PC-9 (cell line): ENCODE results near the gene FANCF. TPM values are rescaled to one million over a fixed set of nuclear protein-coding genes. Genes with fewer than 3 reads are reported as not detected.
"Not testable (repeated sequence)": the region's sequence is repeated elsewhere in the genome, so short reads cannot be mapped to it uniquely, and the experiment has no call there.

Source experiments
- BruUV-seq: library from RNA; stranded (reverse); fragments of 400-500 nt; replicated peaks from 2 replicates; lab custom pipeline; 2021; lab: Mats Ljungman, UMichigan
- CTCF ChIA-PET: fragments of 300-600 bp; sonication (Branson Sonifier 250); formaldehyde crosslinking; loops from one replicate; lab custom pipeline; 2022; ENCODE audit warnings: antibody characterized with exemption; lab: Charles Lee
- POLR2A ChIA-PET: fragments of 300-600 bp; sonication (Branson Sonifier 250); formaldehyde crosslinking; loops from one replicate; lab custom pipeline; 2022; ENCODE audit warnings: antibody characterized with exemption; ENCODE audit not compliant: unreplicated experiment; lab: Charles Lee
- DNase-seq, 2 experiments: peaks; one replicate each; pipeline versions ENCODE4 v3.0.0 to v3.0.0-alpha.2; 2015 to 2022; ENCODE audit warnings: mixed read lengths in 1 of 2
- H2AFZ ChIP-seq: fragments of 200-600 bp; sonication (generic); 2 replicates; pipeline ENCODE4 v1.8.1; 2017; ENCODE audit warnings: antibody characterized with exemption
- H3F3A ChIP-seq: fragments of 200-600 bp; sonication (generic); 2 replicates; pipeline ENCODE4 v1.8.1; 2017; ENCODE audit warnings: antibody characterized with exemption, mild to moderate bottlenecking, low read depth; ENCODE audit not compliant: insufficient read depth
- H3K27ac ChIP-seq: fragments of 200-600 bp; sonication (generic); 2 replicates; pipeline ENCODE4 v1.6.1; 2016; ENCODE audit warnings: mixed run types
- H3K27me3 ChIP-seq: fragments of 200-600 bp; sonication (generic); 2 replicates; pipeline ENCODE4 v1.6.1; 2016; ENCODE audit warnings: low read depth, mixed run types; ENCODE audit not compliant: insufficient read depth
- H3K36me3 ChIP-seq: fragments of 200-600 bp; sonication (generic); 2 replicates; pipeline ENCODE4 v1.6.1; 2016; ENCODE audit warnings: low read depth, mixed run types
- H3K4me1 ChIP-seq: fragments of 200-600 bp; sonication (generic); replicated peaks from 2 replicates; pipeline ENCODE4 v1.6.1; 2016; ENCODE audit warnings: mixed run types; ENCODE audit not compliant: insufficient read depth
- H3K4me2 ChIP-seq: fragments of 200-600 bp; sonication (generic); 2 replicates; pipeline ENCODE4 v1.6.1; 2017; ENCODE audit warnings: mixed run types
- H3K4me3 ChIP-seq: fragments of 200-600 bp; sonication (generic); 2 replicates; pipeline ENCODE4 v1.6.1; 2016; ENCODE audit warnings: mixed run types
- H3K79me2 ChIP-seq: fragments of 200-600 bp; sonication (generic); 2 replicates; pipeline ENCODE4 v1.6.1; 2017; ENCODE audit warnings: low read depth, mixed run types
- H3K9me2 ChIP-seq: fragments of 200-600 bp; sonication (generic); 2 replicates; pipeline ENCODE4 v1.8.1; 2017; ENCODE audit warnings: mild to moderate bottlenecking; ENCODE audit not compliant: insufficient read depth
- H3K9me3 ChIP-seq: fragments of 200-600 bp; sonication (generic); 2 replicates; pipeline ENCODE4 v1.8.1; 2016; ENCODE audit warnings: low read depth; ENCODE audit not compliant: insufficient read depth
- H4K20me1 ChIP-seq: fragments of 200-600 bp; sonication (generic); 2 replicates; pipeline ENCODE4 v1.8.1; 2017; ENCODE audit not compliant: insufficient read depth
- EZH2 ChIP-seq: fragments of 200-600 bp; sonication (generic); IDR thresholded peaks from 2 replicates; pipeline ENCODE4 v1.8.0; 2017; ENCODE audit warnings: antibody characterized with exemption, low read depth
- intact Hi-C: fragments of 100-400 bp; cut with micrococcal nuclease; formaldehyde crosslinking; loops from one replicate; pipeline ENCODE4 v1.10.0; 2022; ENCODE audit not compliant: unreplicated experiment
- total RNA-seq: library from RNA; stranded (reverse); gene quantifications from 2 replicates; pipeline ENCODE4 v1.2.3, GENCODE V29; 2021
- TF ChIP-seq, protein P1 (sequence below): fragments of 200-600 bp; sonication (generic); conservative IDR thresholded peaks from 2 replicates; pipeline ENCODE4 v1.6.1; 2017; ENCODE audit warnings: mixed run types, antibody characterized with exemption, mild to moderate bottlenecking, moderate library complexity

Gene FANCF
- total RNA-seq, 1 experiment from 2014 or later = 8.0 TPM

DNA sequence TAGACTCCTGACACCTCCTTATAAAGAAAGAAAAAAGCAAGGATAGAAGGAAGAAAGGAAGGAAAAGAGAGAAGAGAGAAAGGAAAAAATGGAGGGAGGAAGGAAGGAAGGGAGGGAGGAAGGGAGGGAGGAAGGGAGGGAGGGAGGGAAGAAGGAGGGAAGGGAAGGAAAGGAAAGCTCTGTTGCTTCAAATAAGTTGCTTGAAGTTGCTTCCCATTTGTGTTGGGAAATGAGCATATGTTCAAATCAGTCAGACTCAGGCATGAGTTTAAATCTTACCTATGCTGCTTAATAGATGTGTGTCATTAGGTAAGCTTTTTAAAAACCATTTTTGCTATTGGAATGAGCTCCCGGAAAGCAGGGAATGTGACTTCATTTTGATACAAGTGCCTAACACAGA is 34.2 kb upstream of the FANCF start:
- DNase-seq = no peak
- ChIA-PET POLR2A (no interaction called here), CTCF (no interaction called here)
- BruUV-seq = no TSS peak
- no peaks in the 10 kb centered on the region for H4K20me1 ChIP-seq
- no peak overlapping the region for H3K4me2 ChIP-seq
- H3K36me3 ChIP-seq = no peaks in the 10 kb centered on the region
- TF ChIP-seq, protein P1, sequence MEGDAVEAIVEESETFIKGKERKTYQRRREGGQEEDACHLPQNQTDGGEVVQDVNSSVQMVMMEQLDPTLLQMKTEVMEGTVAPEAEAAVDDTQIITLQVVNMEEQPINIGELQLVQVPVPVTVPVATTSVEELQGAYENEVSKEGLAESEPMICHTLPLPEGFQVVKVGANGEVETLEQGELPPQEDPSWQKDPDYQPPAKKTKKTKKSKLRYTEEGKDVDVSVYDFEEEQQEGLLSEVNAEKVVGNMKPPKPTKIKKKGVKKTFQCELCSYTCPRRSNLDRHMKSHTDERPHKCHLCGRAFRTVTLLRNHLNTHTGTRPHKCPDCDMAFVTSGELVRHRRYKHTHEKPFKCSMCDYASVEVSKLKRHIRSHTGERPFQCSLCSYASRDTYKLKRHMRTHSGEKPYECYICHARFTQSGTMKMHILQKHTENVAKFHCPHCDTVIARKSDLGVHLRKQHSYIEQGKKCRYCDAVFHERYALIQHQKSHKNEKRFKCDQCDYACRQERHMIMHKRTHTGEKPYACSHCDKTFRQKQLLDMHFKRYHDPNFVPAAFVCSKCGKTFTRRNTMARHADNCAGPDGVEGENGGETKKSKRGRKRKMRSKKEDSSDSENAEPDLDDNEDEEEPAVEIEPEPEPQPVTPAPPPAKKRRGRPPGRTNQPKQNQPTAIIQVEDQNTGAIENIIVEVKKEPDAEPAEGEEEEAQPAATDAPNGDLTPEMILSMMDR = no peak
- no peak for TF ChIP-seq EZH2
- intact Hi-C loops = no loop called here
- H3K9me3 ChIP-seq = no peaks in the 10 kb centered on the region
- no peak overlapping the region for H2AFZ ChIP-seq
- no peaks in the 10 kb centered on the region for H3K27me3 ChIP-seq
- H3K9me2 ChIP-seq = no peaks in the 10 kb centered on the region
- H3K79me2 ChIP-seq = no peaks in the 10 kb centered on the region
- no peak overlapping the region for H3K4me3 ChIP-seq
- H3F3A ChIP-seq = no peaks in the 10 kb centered on the region
- H3K27ac ChIP-seq = no peak overlapping the region
- no peaks in the 10 kb centered on the region for H3K4me1 ChIP-seq

DNA sequence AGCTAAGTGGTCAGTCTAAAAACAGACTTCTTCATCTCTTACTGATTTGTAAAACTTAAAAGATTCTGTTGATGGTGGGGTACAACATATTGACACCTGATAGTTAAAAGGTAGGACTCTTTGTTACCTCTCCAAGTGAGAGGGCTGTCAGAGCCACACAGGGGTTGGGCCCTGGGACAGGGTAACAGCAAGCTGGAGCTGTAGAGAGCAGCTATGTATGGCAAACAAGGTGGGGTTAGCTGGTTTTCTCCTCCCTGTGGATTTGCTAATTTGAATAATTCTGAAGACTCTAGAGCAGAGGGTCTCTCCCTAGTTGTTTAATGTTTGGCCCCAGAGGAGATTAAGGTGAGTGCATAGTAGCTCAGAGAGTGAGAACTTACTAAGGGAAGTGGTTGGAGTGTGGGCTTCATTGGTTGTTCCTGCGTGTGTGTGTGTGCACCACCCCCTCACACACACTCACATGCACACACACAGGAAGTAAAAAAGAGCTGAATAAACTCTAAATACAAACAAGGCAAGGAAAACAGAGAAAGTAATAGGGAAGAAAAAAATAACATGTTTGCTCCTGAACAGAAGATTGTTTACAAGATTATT is 31.6 kb upstream of the FANCF start:
- H3K9me2 ChIP-seq = no peaks in the 10 kb centered on the region
- no TSS peak for BruUV-seq
- H3K4me1 ChIP-seq = no peaks in the 10 kb centered on the region
- no peaks in the 10 kb centered on the region for H4K20me1 ChIP-seq
- no peaks in the 10 kb centered on the region for H3K36me3 ChIP-seq
- no peak overlapping the region for H3K4me3 ChIP-seq
- H3K27ac ChIP-seq = no peak overlapping the region
- TF ChIP-seq, protein P1 = no peak
- TF ChIP-seq EZH2 = no peak
- H2AFZ ChIP-seq = no peak overlapping the region
- no peaks in the 10 kb centered on the region for H3K79me2 ChIP-seq
- H3F3A ChIP-seq = no peaks in the 10 kb centered on the region
- ChIA-PET POLR2A (no interaction called here), CTCF (no interaction called here)
- H3K4me2 ChIP-seq = no peak overlapping the region
- H3K27me3 ChIP-seq = no peaks in the 10 kb centered on the region
- intact Hi-C loops = no loop called here
- H3K9me3 ChIP-seq = no peaks in the 10 kb centered on the region
- no peak for DNase-seq

DNA sequence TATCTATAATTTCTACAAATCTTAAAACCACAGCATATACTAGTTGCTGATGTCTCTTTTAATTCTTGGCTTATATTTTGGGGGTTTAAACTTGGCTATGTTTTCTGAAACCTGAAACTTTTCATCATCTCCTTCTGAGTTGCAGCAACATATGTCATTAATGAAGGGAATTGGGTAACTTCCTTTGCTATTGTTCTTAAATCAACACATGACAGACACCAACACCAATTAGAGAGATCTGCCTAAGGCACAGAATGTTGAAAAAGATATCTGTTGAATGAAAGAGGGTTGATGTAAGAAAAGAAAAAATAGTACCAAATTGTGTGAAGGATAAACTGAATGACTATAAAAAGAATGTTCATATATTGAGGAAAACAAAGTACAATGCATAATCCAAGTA is 30.5 kb upstream of the FANCF start:
- no peaks in the 10 kb centered on the region for H3F3A ChIP-seq
- no peaks in the 10 kb centered on the region for H4K20me1 ChIP-seq
- H3K79me2 ChIP-seq = no peaks in the 10 kb centered on the region
- H3K4me2 ChIP-seq = no peak overlapping the region
- no peaks in the 10 kb centered on the region for H3K36me3 ChIP-seq
- TF ChIP-seq EZH2 = no peak
- TF ChIP-seq, protein P1 = no peak
- no peaks in the 10 kb centered on the region for H3K9me2 ChIP-seq
- no peaks in the 10 kb centered on the region for H3K9me3 ChIP-seq
- POLR2A ChIA-PET = no interaction called here
- H3K4me1 ChIP-seq = no peaks in the 10 kb centered on the region
- no peak overlapping the region for H3K4me3 ChIP-seq
- no TSS peak for BruUV-seq
- H2AFZ ChIP-seq = no peak overlapping the region
- DNase-seq = no peak
- intact Hi-C loops = no loop called here
- no peak overlapping the region for H3K27ac ChIP-seq
- no peaks in the 10 kb centered on the region for H3K27me3 ChIP-seq
- CTCF ChIA-PET = no interaction called here

DNA sequence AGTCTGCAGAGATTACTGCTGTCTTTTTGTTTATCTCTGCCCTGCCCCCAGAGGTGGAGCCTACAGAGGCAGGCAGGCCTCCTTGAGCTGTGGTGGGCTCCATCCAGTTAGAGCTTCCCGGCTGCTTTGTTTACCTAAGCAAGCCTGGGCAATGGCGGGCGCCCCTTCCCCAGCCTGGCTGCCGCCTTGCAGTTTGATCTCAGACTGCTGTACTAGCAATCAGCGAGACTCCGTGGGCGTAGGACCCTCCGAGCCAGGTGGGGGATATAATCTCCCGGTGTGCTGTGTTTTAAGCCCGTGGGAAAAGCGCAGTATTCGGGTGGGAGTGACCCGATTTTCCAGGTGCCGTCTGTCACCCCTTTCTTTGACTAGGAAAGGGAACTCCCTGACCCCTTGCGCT is 26.7 kb upstream of the FANCF start:
- CTCF ChIA-PET, H3K4me3 ChIP-seq, POLR2A ChIA-PET, H3K4me1 ChIP-seq, H3K9me3 ChIP-seq, H3K27me3 ChIP-seq, DNase-seq, H3K79me2 ChIP-seq, H3K9me2 ChIP-seq, H3K36me3 ChIP-seq, H4K20me1 ChIP-seq, H3F3A ChIP-seq, intact Hi-C loops, BruUV-seq, H3K4me2 ChIP-seq, H2AFZ ChIP-seq, H3K27ac ChIP-seq: not testable (repeated sequence)
